ENCODE data around the gene SYNJ2BP.

DNA sequence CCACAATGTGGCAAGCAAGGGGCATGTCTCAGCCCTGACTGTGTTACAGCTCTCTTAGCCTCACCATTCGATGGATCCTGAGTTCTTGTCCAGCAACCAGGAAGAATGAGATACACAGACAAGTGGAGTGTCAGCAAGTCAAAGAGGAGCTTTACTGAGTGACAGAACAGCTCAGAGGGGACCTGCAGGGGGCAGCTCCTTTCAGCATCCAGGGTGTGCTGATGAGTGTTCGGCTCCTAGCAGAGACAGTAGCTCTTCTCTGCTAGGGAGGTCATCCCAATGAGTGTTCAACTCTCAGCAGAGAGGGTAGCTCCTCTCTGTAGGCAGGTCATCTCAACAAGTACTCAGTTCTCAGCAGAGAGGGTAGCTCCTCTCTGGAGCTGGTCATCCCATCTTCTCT is 19.1 kb downstream of the SYNJ2BP start:
- no peak for TF ChIP-seq CCAR2 (IDR thresholded peaks at IDR 0.05; ENCODE audit: low read depth, low read length)
- no peak for TF ChIP-seq FOXP1 (CRISPR knock-in tag; IDR thresholded peaks at IDR 0.05)
